Stromal cell of bone marrow (primary cell): Measurements from ENCODE around the gene ZXDC.

Experiments used
- DNase-seq: peaks from one replicate; pipeline ENCODE4 v3.0.0-alpha.2; 2012; ENCODE audit warnings: low read depth

The ZXDC gene

DNA sequence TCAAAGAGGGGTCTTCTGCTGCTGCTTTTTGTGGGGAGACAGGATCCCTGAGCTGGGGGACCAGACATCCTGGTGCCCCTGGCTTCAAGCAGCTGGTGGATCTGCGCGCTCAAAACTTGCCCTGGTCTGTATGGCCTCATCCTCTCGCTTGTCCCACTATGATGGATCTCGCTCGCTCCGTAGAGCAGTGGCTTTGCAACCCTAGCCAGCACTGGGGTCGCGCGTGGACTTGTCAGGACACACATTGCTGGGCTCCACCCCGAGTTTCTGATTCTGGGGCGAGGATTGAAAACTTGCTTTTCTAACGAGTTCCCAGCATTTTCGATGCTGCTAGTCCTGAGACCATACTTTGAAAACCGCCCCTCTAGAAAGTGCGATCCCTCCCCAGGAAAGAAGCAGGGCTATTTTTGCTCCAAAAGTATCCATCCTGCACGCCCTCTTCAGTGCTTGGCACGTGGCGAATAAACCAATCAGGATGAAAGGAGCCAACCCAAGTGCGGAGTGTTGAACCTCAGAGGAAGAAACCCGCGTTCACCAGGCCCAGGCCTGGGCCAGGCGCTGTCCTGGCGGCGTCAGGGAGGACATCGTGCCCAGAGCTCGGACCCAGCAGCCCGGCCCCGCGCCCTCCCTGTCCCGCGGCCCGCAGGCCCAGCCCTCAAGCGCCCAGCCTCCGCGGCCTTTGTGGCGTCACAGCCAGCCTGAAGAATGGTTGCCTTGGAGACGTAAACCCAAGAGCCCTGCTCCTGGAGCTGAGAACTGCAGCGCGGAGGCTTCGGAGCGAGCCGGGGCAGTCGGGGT, 81.3 kb downstream of the ZXDC start, which contains the start of gene CFAP100:
Gene CFAP100 (plus strand): TSS at position 731 of the 798 bp plus-strand sequence. CDS start 1,092 bp downstream, outside the sequence.
- peak; percentile 19 for DNase-seq

DNA sequence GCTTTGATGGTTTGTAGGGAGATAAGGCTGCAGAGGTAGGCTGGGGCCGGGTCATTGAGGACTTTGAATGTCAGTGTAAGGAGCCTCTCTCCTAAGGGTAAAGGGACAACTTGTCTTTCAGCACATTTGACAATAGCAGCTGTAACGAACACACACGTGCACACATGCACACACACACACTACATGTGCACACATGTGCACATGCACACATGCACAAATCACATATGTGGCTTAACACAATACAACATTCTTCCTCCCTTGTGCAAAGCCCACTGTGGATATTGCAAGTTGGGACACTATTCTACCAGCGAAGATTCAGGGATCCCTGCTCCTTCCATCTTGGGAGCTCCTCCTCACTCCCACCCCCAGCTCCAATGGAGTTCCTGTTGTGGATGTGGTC, 82.1 kb downstream of the ZXDC start:
- DNase-seq: no peak

GRCh38 chr3:126392246-126392645, 83.4 kb downstream of the ZXDC start:
- no peak for DNase-seq

DNA sequence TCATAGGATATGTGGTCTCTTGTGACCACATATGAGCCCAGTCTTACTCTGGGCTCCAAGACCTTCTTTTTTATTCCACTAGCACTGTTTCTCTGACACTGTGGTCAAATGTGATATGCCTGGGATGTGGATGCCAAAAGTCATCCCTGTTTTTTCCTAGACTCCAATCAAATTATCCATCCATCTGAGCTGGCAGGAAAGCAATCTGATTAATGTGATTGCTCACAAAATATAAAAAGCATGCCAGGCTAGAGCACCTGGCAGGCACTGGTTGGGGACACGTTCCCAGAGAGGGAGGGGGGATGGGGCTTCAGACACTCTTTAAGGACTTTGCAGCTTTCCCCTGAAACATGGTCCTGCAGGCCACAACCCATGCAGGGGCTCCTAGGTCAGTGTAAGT, 84.1 kb downstream of the ZXDC start:
- DNase-seq: no peak

- DNase-seq: no peak
These were observed 84.9 kb downstream of the ZXDC start for GRCh38 chr3:126390751-126391150.

- no peak for DNase-seq
These were observed 85.5 kb downstream of the ZXDC start for GRCh38 chr3:126390201-126390600.

GRCh38 chr3:126389794-126390146, 85.9 kb downstream of the ZXDC start:
- DNase-seq: no peak

GRCh38 chr3:126389112-126389793, 86.4 kb downstream of the ZXDC start:
- DNase-seq: peak; percentile 50
